OCI-LY3 (cell line): ENCODE measurements around the gene DAND5.

Experiments used
- EZH2phosphoT487 ChIP-seq: fragments of 200-600 bp; shearing (Covaris generic); IDR thresholded peaks from 2 replicates; pipeline ENCODE4 v1.6.1; 2018; ENCODE audit warnings: antibody characterized with exemption, mixed run types, low read depth
- TF ChIP-seq, protein P1 (sequence below): fragments of 200-600, 300-600 bp; sonication (generic); IDR thresholded peaks from 2 replicates; pipeline ENCODE4 v1.5.1; 2014; ENCODE audit warnings: antibody characterized with exemption, low read length, low read depth

DNA sequence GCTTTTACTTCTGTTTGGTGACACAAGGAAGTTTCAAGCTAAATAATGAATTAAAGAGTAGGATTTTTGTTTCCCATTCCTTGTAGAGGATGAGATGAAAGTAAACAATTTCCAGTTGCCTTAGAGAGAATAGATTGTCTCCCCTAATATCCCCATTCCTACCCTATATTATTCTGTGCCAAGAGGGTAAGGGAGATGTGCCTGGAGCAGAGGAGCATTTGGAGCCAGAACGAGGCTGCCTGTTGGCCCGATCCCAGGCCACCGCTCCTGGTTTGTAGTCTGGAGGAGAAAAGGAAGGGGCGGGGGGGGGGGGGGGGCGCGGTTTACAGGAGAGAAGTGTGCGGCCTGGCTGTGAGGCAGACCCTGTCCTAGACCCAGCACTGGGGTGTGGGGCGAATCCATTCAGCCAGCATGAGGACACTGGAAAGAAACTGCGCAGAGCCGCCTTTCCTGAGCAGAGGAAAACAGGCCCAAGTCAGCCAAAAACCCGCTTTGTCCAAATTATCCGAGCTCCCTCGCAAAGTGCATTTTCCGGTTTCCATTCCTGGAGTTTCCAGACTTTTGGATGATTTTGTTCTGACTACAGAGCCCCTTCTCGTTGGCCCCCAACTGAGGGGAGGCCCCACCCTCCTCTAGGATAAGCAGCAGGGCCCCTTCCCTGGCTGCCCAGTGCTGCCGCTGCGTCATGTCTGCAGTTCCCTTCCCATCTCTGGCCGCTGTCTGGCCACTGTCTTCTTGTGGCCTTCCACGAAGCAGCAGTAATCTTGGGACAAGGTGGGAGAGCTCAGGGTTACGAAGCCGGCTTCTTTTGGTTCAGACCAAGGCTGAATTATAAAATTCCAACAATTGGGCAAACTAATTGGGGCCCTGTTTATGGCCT is 48.9 kb downstream of the DAND5 start:
- TF ChIP-seq, protein P1, sequence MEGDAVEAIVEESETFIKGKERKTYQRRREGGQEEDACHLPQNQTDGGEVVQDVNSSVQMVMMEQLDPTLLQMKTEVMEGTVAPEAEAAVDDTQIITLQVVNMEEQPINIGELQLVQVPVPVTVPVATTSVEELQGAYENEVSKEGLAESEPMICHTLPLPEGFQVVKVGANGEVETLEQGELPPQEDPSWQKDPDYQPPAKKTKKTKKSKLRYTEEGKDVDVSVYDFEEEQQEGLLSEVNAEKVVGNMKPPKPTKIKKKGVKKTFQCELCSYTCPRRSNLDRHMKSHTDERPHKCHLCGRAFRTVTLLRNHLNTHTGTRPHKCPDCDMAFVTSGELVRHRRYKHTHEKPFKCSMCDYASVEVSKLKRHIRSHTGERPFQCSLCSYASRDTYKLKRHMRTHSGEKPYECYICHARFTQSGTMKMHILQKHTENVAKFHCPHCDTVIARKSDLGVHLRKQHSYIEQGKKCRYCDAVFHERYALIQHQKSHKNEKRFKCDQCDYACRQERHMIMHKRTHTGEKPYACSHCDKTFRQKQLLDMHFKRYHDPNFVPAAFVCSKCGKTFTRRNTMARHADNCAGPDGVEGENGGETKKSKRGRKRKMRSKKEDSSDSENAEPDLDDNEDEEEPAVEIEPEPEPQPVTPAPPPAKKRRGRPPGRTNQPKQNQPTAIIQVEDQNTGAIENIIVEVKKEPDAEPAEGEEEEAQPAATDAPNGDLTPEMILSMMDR = no peak
- TF ChIP-seq EZH2phosphoT487 = no peak
